Right lung (tissue), 5 donors: ENCODE results near the gene LSP1. TPM values are rescaled to one million over a fixed set of nuclear protein-coding genes. Genes with fewer than 3 reads are reported as not detected.

Experiments used
- DNase-seq, 2 donors: peaks; one replicate each; pipeline ENCODE4 v3.0.0-alpha.2; 2013
- polyA plus RNA-seq, 5 donors: library from polyadenylated mRNA; unstranded; fragments of 120-200 nt; gene quantifications; one replicate each; pipeline versions ENCODE4 v1.2.1 to v1.2.3, GENCODE V29; 2013; ENCODE audit warnings: inconsistent platforms in 1 of 5, low replicate concordance in 1 of 5; ENCODE audit not compliant: insufficient read length in 5 of 5, insufficient read depth in 1 of 5

LSP1 gene
- polyA plus RNA-seq, 5 donors = 5.4 to 9.9 (median 7.6) TPM

DNA sequence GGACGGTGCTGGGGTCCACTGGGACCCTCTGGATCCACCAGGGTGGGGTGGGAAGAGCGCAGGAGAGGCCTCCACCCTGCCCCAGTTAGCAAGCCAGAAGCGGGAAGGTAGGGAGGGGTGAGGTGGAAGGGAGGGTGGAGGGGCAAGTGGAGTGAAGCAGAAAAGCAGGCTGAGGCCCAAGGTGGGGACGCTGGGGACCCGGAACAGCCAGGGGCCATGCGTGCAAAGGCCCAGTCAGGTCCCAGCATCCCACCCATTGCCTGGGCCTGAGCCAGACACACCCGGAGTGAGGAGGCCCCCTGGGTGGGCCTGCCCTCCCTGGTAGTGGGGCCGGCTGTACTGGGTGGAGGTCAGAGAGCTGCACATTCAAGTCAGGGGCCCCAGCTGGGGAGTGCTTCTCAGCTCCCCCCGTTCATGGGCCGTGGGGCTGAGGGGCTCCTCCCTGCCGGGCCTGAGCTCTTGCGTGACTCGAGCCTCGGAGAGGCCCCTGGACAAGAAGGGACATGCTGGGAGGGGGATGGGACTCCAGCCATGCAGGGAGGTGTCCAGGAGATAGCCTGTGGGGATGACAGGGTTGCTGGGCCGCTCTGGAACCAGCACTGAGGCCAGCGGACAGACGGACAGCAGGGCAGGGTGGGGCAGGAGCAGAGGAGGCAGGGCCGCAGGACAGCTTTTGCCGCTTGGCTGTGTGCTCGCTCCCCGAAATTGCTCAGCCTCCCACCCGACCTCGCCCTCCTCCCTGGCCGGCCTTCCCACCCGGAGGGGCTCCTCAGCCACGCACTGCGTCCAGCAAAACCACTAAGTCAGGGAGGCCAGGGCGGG lies 74.4 kb downstream of the LSP1 start:
- no peak for DNase-seq

DNA sequence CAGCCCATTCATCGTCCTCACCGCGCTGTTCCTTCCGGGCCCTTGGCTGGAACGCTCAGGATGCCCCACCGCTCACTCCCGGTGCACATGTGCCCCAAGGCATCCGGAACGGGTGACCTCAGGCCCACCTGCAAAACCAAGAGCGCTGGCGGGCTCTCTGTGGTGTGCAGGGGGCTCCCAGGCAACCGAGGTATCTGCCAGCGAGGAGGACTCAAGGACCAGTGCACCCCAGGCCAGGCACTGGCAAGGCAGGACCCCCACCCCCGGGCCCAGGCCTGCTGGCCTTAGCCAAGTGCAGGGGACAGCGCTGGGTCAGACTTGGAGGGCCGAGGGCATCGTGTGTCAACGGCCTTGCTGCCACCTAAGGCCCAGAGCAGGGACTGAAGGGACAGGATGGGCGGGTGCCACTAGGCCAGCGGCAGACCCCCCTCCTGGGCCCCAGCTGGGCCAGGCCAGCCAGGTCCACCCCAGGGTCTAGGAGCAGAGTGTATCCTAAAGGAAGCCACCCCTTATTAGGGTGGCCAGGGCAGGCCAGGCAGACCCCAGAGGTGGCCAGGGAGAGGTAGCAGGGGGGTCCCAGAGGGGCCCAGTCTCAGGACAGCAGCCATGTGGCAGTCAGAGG lies 75.1 kb downstream of the LSP1 start:
- no peak for DNase-seq

DNA sequence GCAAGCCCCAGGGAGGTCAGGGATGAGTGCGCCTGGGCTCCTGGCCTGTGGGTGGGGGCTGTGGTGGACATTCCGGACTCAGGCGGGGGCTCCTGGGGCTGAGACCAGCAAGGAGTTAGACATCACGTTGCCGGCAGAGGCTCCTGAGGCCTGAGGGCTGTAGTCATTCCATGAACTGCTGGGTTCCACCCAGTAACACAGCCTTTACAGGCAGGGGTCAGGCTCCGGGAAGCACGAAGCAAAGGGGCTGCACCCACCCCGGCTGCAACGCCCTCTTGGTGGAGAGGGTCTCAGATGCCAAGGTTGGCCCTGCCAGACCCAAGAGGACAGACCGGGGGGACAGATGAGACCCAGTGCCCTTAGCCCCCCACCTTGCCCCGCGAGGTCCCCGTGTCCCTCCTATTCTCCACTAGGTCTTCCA lies 75.6 kb downstream of the LSP1 start:
- no peak for DNase-seq

DNA sequence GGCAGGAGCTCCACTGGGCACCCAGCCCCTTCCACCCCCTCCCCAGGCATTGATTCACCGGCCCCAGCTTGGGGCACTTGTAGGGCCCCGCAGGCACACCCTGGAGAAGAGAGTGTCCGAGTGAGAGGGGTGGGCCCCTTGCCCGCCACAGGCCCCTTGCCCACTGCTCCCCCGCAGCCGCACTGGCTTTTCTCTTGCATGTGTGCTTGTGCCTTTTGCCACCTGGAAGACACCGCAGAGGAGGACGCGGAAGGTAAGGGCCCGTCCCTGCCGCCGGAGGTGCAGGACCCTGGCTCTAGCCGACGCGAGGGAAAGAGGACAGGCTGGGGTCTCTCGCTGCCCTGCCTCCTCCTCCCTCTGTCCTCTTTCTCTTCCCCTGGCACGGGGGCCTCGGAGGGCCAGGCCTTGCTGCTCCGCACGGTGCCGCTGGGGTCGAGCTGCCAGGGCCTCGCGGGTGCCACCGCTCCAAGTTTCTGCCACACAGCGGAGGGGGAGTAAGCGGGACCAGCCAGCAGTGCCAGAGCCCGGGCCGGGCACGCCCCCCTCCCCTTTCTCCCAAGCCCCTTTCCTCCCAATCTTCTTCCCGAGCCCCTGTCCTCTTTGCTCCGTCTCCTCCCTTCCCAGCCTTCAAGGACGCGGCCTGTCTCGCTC lies 76.1 kb downstream of the LSP1 start:
- DNase-seq = no peak

DNA sequence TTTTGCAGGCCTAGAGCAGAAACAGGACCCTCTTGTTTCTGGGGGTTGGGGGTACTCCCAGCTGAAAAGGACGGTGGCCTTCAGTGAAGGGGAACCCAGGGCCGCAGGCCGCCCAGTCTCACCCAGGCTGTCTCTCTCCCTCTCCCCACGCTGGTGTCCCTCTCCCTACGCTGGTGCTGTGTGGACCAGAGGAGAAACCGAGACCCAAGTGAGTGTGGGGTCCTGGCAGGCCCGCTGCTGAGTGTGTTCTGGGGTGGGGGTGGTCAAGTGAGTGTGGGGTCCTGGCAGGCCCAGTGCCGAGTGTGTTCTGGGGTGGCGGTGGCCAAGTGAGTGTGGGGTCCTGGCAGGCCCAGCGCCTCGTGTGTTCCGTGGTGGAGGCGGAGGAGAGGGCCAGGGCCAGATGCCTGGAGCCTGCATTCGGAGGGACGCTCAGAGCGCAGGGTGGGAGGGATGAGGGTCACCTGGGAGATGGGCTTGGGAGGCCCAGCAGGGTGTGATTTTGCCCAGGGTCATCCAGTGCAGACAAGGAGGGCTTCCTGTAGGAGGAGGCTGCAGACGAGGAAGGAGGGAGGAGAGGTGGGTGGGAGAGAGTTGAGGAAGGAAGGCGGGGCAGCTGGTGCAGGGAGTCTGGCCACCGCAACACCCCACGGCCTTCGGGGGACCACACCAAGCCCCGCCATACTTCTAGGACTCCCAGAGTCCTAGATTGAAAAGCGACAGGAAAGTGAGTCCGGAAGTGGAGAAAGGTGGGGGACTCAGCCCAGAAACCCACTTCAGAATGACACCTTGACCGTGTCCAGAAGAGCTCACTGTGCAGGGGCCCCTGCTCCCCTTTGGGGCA lies 77.0 kb downstream of the LSP1 start:
- DNase-seq = no peak

DNA sequence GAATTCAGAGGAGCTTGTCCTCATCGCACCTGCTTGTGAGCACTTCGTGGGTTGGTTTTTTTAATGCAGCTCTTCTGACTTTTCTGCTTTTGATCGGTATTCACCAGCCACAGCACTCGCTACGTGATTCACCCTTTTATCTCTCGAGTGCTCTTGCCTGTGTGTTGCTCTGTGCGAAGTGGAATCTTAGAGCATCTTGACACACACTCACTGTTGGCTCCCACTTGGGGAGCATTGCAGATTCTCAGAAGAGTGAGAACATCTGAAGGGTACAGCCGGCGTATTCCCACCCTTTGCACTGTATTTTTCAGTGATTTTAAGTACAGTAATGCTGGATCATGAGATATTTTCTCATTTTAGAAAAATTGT lies 77.6 kb downstream of the LSP1 start:
- DNase-seq = no peak

DNA sequence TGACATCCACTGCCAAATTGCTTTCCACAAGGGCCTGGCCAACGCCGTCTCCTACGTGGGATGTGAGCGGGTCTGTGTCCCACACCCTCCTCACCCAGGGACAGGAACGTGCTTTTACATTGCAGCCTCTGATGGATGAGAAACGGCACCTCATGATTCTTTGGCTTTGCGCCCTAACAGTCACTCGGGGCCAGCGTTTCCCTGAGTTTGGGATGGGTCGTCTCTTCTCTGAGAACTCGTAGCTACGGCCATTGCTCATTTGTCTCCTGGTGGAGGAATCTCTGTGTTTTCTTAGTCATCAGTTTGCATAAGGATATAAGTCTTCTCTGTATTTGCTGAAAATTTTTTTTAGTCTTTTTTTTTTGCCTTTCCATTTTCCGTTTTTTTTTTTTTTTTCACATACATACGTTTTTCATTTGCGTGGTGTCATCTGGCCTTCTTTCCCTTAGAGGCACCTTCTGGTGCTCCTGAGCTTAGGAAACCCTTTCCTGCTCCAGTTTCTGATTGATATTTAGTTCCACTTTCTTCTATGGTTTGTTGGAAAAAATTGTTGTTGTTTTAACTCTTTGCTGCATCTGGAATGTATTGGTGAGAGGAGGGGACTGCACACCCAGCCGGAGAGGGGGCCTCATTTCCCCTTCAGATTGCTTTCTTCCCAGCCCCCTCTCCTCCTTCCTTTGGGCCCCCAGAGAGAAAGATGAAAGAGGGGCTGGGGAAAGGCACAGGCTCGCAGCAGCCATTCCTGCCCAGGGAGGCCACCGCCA lies 78.6 kb downstream of the LSP1 start:
- DNase-seq = no peak

DNA sequence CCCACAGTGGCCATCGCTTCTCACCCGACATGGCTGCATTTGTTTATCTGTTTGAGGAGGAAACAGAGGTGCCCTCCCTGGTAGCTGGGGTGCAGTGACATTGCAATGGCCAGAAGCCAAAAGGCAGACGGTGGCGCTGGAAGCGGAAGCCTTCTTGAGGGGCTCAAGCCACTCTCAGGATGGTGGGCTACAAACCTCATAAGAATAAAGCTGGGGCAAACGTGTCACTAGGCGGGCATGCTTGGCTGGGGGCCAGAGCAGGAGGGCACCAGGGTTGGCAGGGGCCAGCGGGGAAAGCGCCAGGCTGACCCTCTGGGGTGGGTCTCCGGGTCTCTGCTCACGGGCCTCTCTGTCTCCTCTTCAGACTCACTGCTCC lies 79.2 kb downstream of the LSP1 start:
- no peak for DNase-seq

DNA sequence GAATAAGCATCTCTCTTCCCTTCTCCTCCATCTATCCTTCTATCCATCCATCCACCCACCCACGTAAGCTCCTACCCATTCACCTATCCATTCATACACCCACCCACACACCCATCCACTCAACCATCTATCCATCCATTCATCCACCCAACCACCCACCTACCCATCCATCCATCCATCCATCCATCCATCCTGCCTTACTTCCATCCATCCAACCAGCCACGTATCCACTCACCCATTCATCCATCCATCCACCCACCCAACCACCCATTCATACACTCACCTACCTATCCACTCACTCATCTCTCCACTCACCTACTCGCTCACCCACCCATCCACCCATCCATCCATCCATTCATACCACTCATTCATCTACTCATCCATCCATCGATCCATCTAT lies 79.8 kb downstream of the LSP1 start:
- DNase-seq = no peak

DNA sequence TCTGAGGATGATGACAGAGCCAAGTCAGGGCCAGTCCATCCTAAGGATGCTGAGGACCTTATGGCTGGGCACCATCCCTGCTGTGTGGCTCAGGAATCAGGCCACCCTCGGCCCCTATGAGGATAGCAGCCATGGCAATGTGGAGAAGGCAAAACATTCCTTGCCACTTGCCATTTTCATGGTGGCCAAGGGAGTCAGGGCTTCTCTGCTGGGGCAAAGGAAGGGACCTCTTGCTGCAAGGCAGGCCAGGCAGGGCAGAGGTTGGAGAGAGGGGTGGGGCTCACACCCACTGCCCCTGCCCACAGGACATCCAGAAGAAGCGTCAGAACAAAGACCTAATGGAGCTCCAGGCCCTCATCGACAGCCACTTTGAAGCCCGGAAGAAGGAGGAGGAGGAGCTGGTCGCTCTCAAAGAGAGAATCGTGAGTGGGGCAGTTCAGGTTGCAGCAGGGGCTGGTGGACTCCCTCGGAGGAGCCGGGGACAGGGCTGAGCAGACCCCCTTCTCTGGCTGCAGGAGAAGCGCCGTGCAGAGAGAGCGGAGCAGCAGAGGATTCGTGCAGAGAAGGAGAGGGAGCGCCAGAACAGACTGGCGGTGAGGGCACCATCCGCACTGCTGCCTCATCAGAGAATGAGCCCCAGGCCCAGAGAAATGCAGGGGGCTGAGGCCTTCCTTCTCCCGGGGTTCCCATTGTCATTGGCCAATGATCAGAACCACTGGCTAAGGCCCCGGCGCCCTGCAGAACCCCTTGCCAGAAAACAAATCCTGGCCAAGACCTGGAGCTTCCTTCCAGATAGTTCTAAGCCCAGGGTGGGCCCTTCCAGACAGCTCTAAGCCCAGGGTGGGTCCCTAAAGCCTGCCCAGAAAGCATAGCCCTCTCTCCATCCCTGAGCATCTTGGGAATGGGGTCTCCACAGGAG lies 80.8 kb downstream of the LSP1 start:
- DNase-seq = no peak

DNA sequence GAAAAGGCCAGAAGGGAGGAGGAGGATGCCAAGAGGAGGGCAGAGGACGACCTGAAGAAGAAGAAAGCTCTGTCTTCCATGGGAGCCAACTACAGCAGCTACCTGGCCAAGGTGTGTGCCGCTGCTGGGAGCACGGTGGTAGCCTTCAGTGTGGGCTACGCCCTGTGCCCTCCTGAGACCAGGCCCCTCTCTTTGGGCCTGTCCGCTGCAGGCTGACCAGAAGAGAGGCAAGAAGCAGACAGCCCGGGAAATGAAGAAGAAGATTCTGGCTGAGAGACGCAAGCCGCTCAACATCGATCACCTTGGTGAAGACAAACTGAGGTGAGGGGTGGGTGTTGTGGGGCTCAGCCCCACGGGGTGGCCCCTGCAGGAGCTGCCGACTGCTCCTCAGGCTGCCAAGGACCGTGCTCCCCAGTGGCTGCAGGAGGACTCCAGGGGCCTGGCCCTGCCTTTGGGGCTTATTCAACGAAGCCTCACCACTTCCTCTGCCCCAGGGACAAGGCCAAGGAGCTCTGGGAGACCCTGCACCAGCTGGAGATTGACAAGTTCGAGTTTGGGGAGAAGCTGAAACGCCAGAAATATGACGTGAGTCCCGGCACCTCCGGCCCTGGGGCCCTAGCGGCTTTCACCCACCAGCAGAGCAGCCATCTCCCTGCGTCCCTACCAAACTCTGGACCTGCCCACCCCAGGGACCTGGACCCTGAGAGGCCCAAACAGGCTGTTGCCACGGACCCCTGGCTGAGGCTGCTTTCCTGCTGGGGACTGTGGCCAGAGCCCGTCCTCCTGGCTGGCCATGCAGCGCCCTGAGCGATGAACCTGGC lies 81.7 kb downstream of the LSP1 start:
- DNase-seq = no peak

DNA sequence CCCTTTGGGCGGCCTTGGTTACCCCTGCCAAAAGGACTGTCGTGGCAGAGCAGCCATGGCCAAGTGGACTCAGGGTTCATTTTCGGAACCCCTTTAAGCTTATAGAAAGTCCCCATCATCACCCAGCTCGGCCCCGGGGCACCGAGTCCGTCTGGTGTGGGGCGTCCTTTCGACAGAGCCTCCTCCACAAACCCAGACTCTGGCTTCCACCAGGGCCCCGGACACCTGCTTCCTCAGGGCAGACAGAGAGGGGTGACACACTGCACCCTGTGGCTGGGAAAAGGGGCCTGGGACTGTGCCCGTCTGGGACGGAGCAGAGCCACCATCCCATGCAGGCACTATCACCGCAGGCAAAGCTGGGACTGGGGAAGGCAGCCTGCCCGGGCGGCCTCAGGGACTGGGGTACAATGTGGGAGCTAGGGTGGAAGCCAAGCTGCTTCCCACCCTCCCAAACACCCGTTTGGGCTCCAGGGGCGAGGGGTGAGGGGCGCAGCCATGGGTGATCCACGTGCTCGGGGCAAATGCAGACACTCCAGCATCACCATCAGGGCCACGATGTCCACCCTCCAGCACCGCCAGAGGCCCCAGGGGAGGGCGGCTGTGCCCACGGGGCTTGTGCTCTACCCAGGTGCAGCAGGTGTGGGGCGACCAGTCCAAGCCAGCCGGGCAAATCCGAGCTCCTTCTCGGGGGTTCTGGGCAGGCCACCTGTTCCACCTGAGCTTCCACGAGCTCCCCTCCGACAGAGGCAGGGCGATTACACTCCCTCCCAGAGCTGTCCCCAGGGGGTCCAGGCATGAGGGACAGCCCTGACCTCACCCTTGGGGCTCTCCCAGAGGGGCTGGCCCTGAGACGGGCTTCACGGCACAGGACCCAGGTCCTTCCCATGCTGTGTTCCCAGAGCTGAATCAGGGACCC lies 82.5 kb downstream of the LSP1 start:
- DNase-seq = no peak

DNA sequence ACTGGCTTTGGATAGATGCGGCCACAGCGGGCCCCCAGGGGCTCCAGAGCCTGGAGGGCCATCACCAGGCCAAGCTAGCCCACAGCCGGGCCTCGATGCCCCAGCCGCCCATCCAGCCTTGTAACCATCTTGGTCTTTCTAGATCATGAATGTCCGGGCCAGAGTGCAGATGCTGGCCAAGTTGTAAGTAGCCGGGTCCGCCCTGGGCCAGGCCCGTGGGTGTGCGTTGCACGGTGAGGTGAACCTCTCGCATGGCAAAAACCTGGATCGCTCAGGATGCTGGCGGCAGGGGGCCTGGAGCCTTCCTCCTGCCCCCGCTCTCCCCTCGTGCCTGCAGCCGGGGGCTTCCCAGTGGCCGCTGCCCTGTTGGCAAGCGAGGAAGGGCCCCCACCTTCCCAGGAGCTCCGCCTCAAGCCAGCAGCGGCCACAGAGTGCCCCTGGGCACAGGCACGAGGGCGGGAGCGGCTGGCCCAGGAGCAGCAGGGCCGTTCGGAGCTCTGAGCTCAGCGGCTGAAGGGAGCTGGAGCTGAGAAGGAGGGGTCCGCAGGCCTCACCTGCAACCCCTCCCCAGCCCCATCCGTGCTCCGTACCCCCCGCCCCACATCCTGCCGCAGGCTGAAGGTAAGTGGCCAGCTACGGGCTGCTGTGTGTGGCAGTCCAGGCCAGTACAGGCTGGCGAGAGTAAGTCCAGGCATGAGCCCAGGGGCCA lies 83.3 kb downstream of the LSP1 start:
- DNase-seq = no peak

DNA sequence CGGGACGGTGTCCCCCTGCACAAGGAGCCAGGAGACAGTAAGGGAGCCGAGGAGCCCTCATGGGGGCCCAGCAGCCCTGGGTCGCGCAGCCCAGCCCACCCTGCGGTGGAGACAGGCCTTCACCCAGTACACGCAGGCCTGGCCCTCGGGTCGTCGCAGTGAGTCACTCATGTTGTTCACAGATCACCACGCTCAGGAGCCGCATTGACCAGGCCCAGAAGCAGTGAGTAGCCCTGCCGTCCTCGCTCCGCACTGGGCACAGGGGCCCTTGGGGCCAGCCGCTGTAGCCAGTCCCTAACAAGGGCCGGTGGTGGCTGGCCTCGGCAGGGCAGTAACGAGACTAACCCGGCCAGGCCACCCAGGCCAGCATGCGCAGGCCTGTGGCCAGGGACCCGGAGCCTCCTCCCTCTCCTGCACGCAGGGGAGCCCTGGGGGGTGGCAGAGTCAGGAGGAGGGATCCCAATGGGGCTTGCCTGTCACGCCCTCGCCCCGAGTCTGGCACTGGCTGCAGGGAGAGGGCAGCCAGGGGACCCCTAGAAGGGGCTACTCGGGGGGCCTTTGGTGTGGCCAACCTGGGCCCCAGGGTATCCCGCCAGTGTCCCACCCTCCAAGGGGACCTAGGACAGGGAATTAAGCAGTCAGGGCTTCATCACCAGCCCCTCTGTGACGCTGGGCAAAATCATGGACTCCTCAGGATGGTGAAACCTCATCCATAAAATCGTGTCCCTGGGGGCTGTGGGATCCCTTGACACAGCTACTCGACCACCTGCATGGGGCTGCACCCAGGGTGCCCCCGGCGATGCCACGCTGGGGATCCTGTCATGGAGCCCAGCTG lies 84.1 kb downstream of the LSP1 start:
- no peak for DNase-seq

DNA sequence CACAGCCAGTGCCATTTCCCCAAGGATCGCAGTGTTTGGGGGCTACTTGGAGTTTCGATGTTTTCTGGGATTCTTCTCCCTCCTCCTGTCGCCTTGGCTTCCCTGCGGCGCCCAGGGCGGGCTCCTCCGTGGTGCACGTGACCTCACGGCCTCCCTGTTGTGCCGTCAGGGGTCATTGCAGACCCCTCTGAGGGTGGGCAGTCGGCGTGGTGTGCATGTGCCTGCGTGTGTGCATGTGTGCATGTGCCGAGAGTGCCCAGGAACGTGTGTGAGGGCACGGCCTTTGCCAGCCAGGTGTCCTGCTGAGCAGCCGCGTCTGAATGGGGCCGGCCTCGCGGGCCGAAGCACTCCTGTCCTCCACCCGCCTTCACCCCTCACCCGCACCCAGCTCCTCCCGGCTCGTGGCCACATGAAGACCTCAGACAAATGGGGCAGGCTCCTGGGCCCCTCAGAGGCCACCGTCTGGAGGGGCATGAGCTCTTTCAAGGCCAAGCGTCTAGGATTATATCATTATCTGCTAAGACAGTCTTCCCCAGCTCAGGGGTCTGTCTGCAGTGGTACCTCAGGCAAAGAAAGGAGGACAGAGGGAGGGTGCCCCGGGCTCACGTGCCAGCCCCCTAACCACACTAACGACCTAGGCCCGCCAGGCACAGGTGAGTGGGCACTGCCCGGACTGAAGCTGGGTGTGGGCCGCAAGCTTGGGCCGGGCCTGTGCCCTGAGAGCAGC lies 84.9 kb downstream of the LSP1 start:
- no peak for DNase-seq
